ENCODE results near the gene MUC21. TPM values are rescaled to one million over a fixed set of nuclear protein-coding genes. Genes with fewer than 3 reads are reported as not detected.

The MUC21 gene
- polyA plus RNA-seq, 1 of the 3 experiments (the other 2 are of a cell fraction) = not detected

- no peaks in the 10 kb centered on the region for H4K20me1 ChIP-seq (ENCODE audit: insufficient read depth)
- H3K27me3 ChIP-seq (ENCODE audit: insufficient read depth) = no peaks in the 10 kb centered on the region
- WGBS (ENCODE audit: low lambda C conversion rate) = 31% methylated on average over 3 of the region's 3 CpGs
- ChIA-PET POLR2A (no interaction called here), CTCF (no interaction called here)
- no peaks in the 10 kb centered on the region for H3K9me2 ChIP-seq
- no peaks in the 10 kb centered on the region for H3K36me3 ChIP-seq (replicated peaks in 1 of 2; ENCODE audit: control insufficient read depth in 1 of 2, insufficient read depth in 2 of 2, low read length in 1 of 2)
- peaks cover 5 to 7% of the 10 kb centered on the region in 2 experiments; a peak in 2 of 4 replicates for H3K4me1 ChIP-seq (ENCODE audit: control insufficient read depth in 1 of 2, insufficient read depth in 2 of 2, low read depth in 1 of 2, low read length in 1 of 2)
- H3K27ac ChIP-seq (ENCODE audit: low read depth in 2 of 2, low read length in 1 of 2) = peak overlapping the region; percentile 5 to 58; a peak in 2 of 4 replicates
- H3F3A ChIP-seq (replicated peaks; ENCODE audit: insufficient read depth) = no peaks in the 10 kb centered on the region
- peak overlapping the region; percentile 58; the same call in 1 of the 2 replicates for H3K4me2 ChIP-seq
- no peak overlapping the region for H2AFZ ChIP-seq (ENCODE audit: low read depth)
- H3K79me2 ChIP-seq (ENCODE audit: insufficient read depth) = no peaks in the 10 kb centered on the region
- no peak overlapping the region for H3K4me3 ChIP-seq (ENCODE audit: low read depth in 2 of 2, low read length in 1 of 2)
- TF ChIP-seq TCF12 (IDR thresholded peaks at IDR 0.05) (peak; percentile 29), FOSL2 (IDR thresholded peaks at IDR 0.05; ENCODE audit: borderline replicate concordance, low read depth) (no peak), PBX3 (IDR thresholded peaks at IDR 0.05) (no peak)
- no peaks in the 10 kb centered on the region for H3K9me3 ChIP-seq
- H3K9ac ChIP-seq = no peak overlapping the region
- DNase-seq = no peak
Observed at GRCh38 chr6:31037682-31038081, 54.2 kb downstream of the MUC21 start.

- Histone ChIP-seq H4K20me1 (ENCODE audit: insufficient read depth) (no peaks in the 10 kb centered on the region), H3K9me2 (no peaks in the 10 kb centered on the region), H3K4me1 (ENCODE audit: control insufficient read depth in 1 of 2, insufficient read depth in 2 of 2, low read depth in 1 of 2, low read length in 1 of 2) (peaks cover 5 to 7% of the 10 kb centered on the region in 2 experiments; a peak in 2 of 4 replicates), H3K36me3 (replicated peaks in 1 of 2; ENCODE audit: control insufficient read depth in 1 of 2, insufficient read depth in 2 of 2, low read length in 1 of 2) (no peaks in the 10 kb centered on the region), H3K9ac (no peak overlapping the region), H3K9me3 (no peaks in the 10 kb centered on the region), H3K27me3 (ENCODE audit: insufficient read depth) (no peaks in the 10 kb centered on the region), H3K4me2 (no peak overlapping the region), H3F3A (replicated peaks; ENCODE audit: insufficient read depth) (no peaks in the 10 kb centered on the region), H2AFZ (ENCODE audit: low read depth) (no peak overlapping the region), H3K4me3 (ENCODE audit: low read depth in 2 of 2, low read length in 1 of 2) (no peak overlapping the region), H3K79me2 (ENCODE audit: insufficient read depth) (no peaks in the 10 kb centered on the region), H3K27ac (ENCODE audit: low read depth in 2 of 2, low read length in 1 of 2) (no peak overlapping the region)
- DNase-seq = no peak
- POLR2A ChIA-PET = no interaction called here
- WGBS (ENCODE audit: low lambda C conversion rate) = 78% methylated on average over 8 of the region's 8 CpGs
- TF ChIP-seq FOSL2 (IDR thresholded peaks at IDR 0.05; ENCODE audit: borderline replicate concordance, low read depth) = no peak
- TF ChIP-seq NFIC (IDR thresholded peaks at IDR 0.05; ENCODE audit: borderline replicate concordance) = no peak
- TF ChIP-seq FOXJ3 (CRISPR knock-in tag; IDR thresholded peaks at IDR 0.05) = no peak
- TF ChIP-seq TAF1 (IDR thresholded peaks at IDR 0.05; ENCODE audit: borderline replicate concordance, low read depth, low read length) = no peak
- TF ChIP-seq SMC3 (IDR thresholded peaks at IDR 0.05; ENCODE audit: low read depth, low read length) = no peak
- CTCF ChIA-PET = interaction anchor here (0.9 to 1.4 kb wide), 3 partner anchors 41 to 123 kb away, joined by 3 to 4 read pairs (median 4); no protein-coding TSS in a partner anchor
Observed at GRCh38 chr6:31038559-31038958, 55.0 kb downstream of the MUC21 start.

Other genes starting within 250 kb of the MUC21 start
- gene FLOT1, start 241.0 kb upstream of the MUC21 start, polyA plus RNA-seq (2012; rRNA removed) = 457 and 462 TPM in 2 replicates
- gene IER3, start 239.2 kb upstream of the MUC21 start, polyA plus RNA-seq (2012; rRNA removed) = 12.9 and 14.0 TPM in 2 replicates
- gene DDR1, start 99.2 kb upstream of the MUC21 start, polyA plus RNA-seq (2012; rRNA removed) = 40.2 and 52.8 TPM in 2 replicates
- gene GTF2H4, start 75.5 kb upstream of the MUC21 start, polyA plus RNA-seq (2012; rRNA removed) = 30.7 and 34.9 TPM in 2 replicates
- 31.2 TPM in 2 replicates for gene VARS2, start 69.5 kb upstream of the MUC21 start, polyA plus RNA-seq (2012; rRNA removed)
- not detected in 2 replicates for gene SFTA2, start 51.5 kb upstream of the MUC21 start, polyA plus RNA-seq (2012; rRNA removed)
- not detected in 2 replicates for gene MUCL3, start 42.7 kb upstream of the MUC21 start, polyA plus RNA-seq (2012; rRNA removed)
- 0.12 and 0.13 TPM in 2 replicates for gene MUC22, start 26.8 kb downstream of the MUC21 start, polyA plus RNA-seq (2012; rRNA removed)
- gene C6orf15, start 128.9 kb downstream of the MUC21 start, polyA plus RNA-seq (2012; rRNA removed) = not detected in 2 replicates
- gene PSORS1C1, start 131.1 kb downstream of the MUC21 start, polyA plus RNA-seq (2012; rRNA removed) = 3.0 and 3.1 TPM in 2 replicates
- gene CDSN, start 136.7 kb downstream of the MUC21 start, polyA plus RNA-seq (2012; rRNA removed) = 0.02 TPM in 1 of 2 replicates, not detected in the other
- gene PSORS1C2, start 155.3 kb downstream of the MUC21 start, polyA plus RNA-seq (2012; rRNA removed) = not detected in 2 replicates
- gene CCHCR1, start 174.1 kb downstream of the MUC21 start, polyA plus RNA-seq (2012; rRNA removed) = 15.5 and 18.7 TPM in 2 replicates
- gene TCF19, start 174.9 kb downstream of the MUC21 start, polyA plus RNA-seq (2012; rRNA removed) = 7.0 and 9.3 TPM in 2 replicates
- not detected in 2 replicates for gene POU5F1, start 187.0 kb downstream of the MUC21 start, polyA plus RNA-seq (2012; rRNA removed)

Measured in SK-N-SH (cell line).